ENCODE measurements around the gene TENT4B. TPM values are rescaled to one million over a fixed set of nuclear protein-coding genes. Genes with fewer than 3 reads are reported as not detected.

TENT4B gene
- 7.1 and 12.5 TPM in 2 replicates for total RNA-seq

DNA sequence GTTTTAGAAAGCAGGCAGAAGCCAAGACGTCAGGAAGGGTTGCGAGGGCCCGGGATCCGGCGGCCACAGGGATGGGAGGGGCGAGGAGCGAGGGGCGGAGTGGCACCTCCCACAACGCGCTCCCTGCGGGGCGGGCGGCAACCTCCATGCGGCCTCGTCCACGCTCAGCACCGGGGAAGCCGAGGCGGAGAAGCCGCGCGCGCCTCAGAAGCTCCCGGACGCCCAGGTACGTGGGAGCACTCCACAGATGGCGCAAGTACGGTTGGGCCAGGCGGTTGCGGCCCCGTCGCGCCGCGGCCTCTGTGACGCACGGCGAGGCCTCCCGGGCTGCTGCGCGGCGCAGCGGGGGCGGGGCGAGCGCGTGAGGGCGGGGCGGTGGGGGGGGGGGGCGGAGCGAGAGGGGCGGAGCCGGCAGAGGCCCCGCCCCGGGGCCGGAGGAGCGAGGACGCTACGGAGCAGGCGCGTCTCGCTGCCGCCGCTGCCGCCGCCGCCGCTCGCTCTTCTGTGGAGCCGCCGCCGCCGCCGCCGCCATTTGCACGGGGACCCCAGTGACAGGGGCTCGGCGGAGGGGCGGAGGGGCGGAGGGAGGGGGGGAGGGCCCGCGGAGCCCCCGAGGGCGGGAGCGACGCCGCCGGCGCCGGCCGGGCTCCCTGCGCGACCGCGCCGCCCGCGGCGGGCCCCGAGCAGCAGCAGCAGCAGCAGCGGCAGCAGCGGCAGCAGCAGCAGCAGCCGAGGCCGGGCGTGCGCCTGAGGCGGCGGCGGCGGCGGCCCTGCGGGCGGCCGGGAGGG is at the start of gene TENT4B:
TENT4B (plus strand) TSS at position 500 of the 789 bp plus-strand sequence. CDS start 316 bp downstream, outside the sequence.
- peak; percentile 81 for DNase-seq (ENCODE audit: low read depth)
- TF ChIP-seq, protein P1, sequence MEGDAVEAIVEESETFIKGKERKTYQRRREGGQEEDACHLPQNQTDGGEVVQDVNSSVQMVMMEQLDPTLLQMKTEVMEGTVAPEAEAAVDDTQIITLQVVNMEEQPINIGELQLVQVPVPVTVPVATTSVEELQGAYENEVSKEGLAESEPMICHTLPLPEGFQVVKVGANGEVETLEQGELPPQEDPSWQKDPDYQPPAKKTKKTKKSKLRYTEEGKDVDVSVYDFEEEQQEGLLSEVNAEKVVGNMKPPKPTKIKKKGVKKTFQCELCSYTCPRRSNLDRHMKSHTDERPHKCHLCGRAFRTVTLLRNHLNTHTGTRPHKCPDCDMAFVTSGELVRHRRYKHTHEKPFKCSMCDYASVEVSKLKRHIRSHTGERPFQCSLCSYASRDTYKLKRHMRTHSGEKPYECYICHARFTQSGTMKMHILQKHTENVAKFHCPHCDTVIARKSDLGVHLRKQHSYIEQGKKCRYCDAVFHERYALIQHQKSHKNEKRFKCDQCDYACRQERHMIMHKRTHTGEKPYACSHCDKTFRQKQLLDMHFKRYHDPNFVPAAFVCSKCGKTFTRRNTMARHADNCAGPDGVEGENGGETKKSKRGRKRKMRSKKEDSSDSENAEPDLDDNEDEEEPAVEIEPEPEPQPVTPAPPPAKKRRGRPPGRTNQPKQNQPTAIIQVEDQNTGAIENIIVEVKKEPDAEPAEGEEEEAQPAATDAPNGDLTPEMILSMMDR (IDR thresholded peaks at IDR 0.05; ENCODE audit: insufficient read depth, low read depth, low read length) = no peak
- H3K4me3 ChIP-seq (ENCODE audit: low read depth, low read length) = peak within 1 kb of the TSS; percentile 81

DNA sequence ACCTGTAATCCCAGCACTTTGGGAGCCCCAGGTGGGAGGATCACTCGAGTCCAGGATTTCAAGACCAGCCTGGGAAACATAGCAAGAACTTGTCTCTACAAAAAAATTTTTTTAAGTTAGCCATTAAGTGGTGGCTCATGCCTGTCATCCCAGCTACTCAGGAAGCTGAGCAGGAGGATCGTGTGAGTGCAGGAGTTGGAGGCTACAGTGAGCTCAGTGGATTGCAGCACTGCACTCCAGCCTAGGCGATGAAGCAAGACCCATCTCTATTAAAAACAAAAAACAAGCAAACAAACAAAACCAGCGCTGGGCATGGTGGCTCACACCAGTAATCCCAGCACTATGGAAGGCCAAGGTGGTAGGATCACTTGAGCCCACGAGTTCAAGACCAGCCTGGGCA is 49.3 kb upstream of the TENT4B start:
- TF ChIP-seq, protein P1 (IDR thresholded peaks at IDR 0.05; ENCODE audit: insufficient read depth, low read depth, low read length) = no peak
- no peak overlapping the region for H3K4me3 ChIP-seq (ENCODE audit: low read depth, low read length)
- DNase-seq (ENCODE audit: low read depth) = peak; percentile 87

DNA sequence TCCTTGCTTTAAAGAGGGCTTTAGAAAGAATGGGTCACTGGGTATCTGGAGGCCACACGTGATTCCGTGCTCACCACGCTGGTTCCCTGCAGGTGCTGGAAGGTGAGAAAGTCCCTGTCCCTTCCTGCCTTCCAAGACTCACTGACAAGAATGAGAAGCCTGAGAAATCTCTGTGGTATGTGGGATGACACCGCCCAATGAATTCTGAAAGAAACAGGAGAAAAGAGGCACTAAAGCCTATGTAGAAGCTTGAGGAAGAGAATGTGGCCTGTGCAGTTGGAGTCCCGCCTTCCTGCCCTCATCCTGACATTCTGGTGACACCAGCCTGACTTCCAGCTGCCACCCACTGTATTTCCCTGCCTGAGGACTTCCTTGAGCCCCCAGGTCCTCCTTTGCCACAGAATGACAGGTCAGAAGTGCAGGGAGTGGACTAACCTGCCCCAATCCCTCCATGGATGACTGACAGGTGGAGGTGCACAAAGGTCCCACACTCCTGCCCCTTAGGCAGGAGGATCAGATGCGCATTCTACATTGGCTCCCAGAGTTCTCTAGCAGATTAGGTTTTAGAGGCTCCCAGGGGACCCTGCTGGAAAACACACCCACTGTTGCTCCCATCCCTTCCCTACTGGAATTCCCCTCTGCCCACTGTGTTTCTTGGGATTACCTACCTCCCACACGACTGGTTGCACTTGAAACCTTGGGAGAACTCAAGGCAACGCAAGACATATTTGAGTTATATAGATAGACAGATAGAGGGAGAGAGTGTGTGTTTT is 38.6 kb upstream of the TENT4B start:
- DNase-seq (ENCODE audit: low read depth) = no peak
- TF ChIP-seq, protein P1 (IDR thresholded peaks at IDR 0.05; ENCODE audit: insufficient read depth, low read depth, low read length) = no peak
- H3K4me3 ChIP-seq (ENCODE audit: low read depth, low read length) = no peak overlapping the region

DNA sequence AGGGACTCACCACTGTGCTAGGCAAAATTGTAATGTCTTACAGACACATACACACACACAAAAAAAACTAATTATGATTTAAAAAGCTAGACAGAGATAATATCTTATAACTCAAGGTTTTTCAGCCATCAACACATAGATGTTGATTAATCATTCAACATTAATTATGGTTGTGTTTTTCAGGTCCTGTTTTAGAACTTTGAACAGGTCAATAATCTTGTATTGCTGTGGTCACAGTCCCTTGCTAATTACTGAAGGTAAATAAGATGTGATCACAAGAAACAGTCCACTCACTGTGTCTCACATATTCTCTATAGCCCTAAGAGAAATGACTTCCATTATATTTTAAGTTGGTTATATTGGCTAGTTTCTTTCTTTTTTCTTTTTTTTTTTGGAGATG is 32.4 kb upstream of the TENT4B start:
- no peak for DNase-seq (ENCODE audit: low read depth)
- TF ChIP-seq, protein P1 (IDR thresholded peaks at IDR 0.05; ENCODE audit: insufficient read depth, low read depth, low read length) = no peak
- H3K4me3 ChIP-seq (ENCODE audit: low read depth, low read length) = no peak overlapping the region

DNA sequence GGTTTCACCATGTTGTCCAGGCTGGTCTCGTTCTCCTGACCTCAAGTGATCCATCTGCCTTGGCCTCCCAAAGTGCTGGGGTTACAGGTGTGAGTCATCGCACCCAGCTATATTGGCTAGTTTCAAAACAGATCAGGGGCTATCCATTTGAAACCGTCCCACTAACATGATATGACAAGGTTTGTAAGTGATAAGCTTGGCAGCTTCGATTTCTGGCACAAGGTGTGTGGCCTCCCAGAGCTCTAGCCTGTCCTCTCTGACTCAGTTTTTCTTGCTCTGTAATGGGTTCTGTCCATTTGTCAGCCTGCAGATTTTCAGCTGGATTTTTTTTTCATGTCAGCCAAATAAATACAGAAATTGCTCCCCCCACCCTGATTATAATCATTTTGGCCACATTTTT is 31.8 kb upstream of the TENT4B start:
- H3K4me3 ChIP-seq (ENCODE audit: low read depth, low read length) = no peak overlapping the region
- TF ChIP-seq, protein P1 (IDR thresholded peaks at IDR 0.05; ENCODE audit: insufficient read depth, low read depth, low read length) = no peak
- no peak for DNase-seq (ENCODE audit: low read depth)

DNA sequence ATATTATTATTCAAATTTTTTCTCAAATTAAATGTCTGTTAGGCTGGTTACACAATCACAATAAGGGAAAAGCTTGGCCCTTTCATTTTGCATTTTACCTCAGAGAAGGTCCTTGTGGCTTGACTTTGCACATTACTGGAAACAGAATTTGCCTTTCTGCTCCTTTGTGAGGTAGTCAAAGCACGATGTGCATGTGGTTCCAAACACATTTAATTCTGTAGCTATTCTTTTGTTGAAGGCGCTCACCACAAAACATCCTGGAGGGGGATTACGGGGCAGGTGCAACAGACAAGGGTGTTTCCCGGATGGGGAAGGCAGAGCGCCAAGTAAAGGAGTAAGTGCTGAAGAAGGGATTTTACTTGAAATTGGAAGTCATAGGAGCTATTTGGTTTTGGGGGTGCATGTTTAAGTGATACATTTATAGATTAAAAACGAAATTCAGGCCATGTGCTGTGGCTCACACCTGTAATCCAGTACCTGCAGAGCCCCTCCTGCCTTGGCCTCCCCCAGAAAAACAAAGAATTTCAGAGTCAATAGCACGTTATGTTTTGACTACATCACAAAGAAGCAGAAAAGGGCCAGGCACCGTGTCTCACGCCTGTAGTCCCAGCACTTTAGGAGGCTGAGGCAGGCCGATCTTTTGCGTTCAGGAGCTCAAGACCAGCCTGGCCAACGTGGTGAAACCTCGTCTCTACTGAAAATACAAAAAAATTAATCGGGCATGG is 31.2 kb upstream of the TENT4B start:
- TF ChIP-seq, protein P1 (IDR thresholded peaks at IDR 0.05; ENCODE audit: insufficient read depth, low read depth, low read length) = no peak
- no peak overlapping the region for H3K4me3 ChIP-seq (ENCODE audit: low read depth, low read length)
- no peak for DNase-seq (ENCODE audit: low read depth)

Data from fibroblast of villous mesenchyme (primary cell).